ENCODE results near the gene INO80C.

GRCh38 chr18:35535297-35535696 is 37.5 kb upstream of the INO80C start:
- TF ChIP-seq CDX4 (CRISPR knock-in tag; IDR thresholded peaks at IDR 0.05; ENCODE audit: borderline replicate concordance): no peak
- no peak for TF ChIP-seq CTCF (IDR thresholded peaks at IDR 0.05)
- TF ChIP-seq ATF2 (CRISPR knock-in tag; IDR thresholded peaks at IDR 0.05; ENCODE audit: borderline replicate concordance, low read depth): no peak
- TF ChIP-seq FOXJ3 (CRISPR knock-in tag; IDR thresholded peaks at IDR 0.05; ENCODE audit: borderline replicate concordance): no peak
- TF ChIP-seq TCF7 (CRISPR knock-in tag; IDR thresholded peaks at IDR 0.05; ENCODE audit: low read depth): no peak
- TF ChIP-seq TP53 (CRISPR knock-in tag; IDR thresholded peaks at IDR 0.05): no peak

Measured in WTC11 (cell line).